NCI-H1417 (cell line): Measurements from ENCODE around the gene RADIL.

Experiments used
- DNase-seq, 3 experiments: peaks; one replicate each; lab custom pipeline; 2025; lab: John Stamatoyannopoulos, UW

Gene RADIL

DNA sequence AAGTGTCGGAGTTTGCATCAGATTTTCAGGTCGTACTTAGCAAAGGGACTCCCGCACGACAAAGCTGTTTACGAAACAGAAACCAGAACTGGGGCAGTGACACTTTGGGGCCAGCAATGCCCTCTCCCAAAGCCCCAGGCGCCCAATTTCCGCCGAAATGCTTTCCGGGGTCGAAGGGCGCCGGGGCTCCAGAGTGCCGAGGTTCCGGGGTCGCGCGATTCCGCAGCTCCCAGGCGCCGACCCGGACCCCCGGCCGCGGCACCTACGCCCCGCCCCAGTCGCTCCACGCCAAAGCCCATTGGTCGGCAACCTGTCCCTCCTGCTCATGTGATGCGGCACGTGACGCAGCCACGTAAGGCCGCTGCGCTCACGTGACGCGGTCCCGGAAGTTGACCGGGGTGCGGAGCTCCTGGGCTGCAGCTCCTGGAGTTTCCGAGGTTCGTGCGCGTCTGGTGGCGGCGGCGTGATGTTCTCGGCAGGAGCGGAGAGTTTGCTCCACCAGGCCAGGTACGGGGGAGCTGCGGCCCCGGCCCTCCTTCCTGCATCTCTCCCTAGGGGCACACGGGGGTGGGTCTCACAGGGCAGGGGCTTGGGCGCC is 108.2 kb downstream of the RADIL start, which contains the start of gene AP5Z1:
Gene AP5Z1 (plus strand): TSS at position 374 of the 598 bp plus-strand sequence. CDS start 93 bp downstream, at position 467.
- peak; percentile 92 to 97 (median 96) for DNase-seq

DNA sequence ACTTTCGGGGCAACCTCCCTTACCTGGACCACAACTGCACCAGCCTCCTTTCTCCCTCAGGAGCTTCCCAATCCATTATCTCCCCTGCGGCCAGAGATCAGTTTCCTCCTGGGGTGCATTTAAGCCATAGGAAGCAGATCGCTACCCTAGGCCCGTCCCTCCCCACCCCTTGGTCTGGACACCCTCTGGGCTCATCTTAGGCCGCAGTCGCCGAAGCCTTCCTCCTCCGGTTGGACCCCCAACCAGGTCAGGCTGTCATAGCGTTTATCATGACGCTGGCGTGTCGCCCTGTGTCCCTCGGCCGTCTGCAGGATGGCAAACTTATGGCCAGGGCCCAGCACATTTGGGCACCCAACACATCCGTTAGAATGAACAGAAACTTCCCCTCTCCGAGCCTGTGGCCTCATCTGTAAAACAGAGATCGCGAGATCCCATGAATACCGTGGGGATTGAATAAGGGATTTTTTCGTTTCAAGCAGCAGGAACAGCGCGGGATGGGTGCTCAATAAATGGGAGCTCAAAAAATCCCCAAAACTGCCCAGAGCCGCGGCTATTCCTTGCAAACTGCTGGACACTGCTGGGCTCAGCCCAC is 108.8 kb downstream of the RADIL start:
- peak in 1 of 3 experiments; percentile 75 for DNase-seq

DNA sequence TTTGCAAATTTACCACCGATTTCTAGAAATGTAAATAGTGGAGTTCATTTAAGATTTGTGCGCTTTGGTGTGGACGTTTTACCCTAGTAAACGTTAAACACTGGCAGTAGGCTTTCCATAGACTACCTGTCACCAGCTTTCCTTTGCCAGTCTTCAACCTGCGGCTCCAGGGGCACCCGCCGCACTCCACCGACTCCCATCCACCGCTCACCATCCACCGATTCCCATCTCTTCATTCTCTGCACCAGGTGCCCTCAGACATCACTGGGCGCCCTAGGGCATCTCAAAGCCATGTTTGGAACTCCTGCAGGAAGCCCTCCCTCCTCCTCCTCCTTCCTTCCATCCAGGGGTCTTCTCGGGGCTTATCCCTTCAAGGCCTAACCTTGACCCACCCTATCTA is 109.5 kb downstream of the RADIL start:
- DNase-seq: no peak

DNA sequence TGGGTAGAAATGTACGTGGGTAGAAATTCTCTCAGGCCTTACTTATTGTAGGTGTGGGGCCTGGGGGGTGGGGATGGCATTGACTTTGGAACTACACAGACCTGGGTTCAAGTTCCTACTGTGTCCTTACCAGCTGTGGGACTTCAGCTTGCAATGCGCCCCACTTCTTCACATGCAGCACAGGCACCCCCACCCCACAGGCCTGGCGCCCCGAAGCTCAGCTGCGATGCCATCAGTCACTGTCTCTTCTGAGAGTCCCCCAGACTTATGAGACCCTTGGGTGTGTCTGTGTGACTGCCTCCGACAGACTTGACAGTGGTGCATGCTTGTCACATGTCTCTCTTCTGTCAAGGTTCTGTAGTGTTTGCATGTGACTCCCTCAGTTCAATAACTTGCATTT is 111.2 kb downstream of the RADIL start:
- DNase-seq: no peak

DNA sequence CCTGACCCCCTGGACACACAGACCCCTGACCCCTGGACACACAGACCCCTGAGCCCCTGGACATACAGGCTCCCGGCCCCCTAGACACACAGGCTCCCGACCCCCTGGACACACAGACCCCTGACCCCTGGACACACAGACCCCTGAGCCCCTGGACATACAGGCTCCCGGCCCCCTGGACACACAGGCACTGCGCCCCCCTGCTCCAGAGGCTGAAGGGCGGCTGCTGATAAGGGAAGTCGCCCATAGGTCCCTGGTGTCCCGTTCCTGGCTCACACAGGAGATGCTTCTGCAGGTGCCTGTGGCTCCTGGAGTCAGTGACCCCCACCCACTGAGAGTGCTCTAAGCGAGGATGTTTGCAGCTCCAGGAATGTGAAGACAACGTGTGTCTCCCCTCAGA is 111.8 kb downstream of the RADIL start:
- DNase-seq: no peak

DNA sequence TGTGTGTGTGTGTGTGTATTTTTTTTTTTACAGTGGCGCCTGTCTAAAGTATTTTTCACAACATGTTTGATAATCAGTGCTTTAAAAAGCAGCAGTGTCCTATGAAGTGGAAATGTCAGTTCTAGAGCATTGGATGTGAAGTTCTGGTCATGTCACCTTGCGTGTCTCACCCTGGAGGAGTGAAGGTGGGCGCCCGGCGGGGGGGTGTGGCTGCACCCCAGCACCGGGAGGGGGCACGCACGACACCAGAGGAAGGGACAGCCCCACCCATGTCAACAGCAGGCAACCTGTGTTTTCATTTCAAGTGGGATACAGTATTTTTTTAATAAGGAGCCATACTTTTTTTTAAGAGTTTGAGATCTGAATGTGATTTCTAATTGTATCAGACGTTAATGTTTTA is 112.6 kb downstream of the RADIL start:
- DNase-seq: no peak

DNA sequence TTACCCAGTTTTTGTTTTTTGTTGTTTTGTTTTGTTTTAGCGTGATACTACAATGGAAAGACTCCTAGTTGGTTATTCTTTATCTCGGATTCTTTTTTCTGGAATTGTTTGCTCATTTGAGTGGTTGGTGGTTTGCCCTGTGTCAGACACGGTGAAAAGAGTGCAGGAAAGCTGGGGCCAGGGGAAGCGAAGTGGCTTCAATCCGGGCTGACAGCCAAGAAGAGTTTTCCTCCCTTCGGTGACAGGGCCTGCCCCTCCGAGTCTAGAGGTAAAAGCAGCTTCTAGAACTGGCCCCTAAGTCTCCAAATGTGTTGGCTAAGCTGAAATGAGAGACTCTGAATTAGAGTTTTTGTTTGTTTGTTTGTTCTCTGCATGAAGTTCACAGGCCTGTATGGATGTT is 113.8 kb downstream of the RADIL start:
- DNase-seq: no peak

DNA sequence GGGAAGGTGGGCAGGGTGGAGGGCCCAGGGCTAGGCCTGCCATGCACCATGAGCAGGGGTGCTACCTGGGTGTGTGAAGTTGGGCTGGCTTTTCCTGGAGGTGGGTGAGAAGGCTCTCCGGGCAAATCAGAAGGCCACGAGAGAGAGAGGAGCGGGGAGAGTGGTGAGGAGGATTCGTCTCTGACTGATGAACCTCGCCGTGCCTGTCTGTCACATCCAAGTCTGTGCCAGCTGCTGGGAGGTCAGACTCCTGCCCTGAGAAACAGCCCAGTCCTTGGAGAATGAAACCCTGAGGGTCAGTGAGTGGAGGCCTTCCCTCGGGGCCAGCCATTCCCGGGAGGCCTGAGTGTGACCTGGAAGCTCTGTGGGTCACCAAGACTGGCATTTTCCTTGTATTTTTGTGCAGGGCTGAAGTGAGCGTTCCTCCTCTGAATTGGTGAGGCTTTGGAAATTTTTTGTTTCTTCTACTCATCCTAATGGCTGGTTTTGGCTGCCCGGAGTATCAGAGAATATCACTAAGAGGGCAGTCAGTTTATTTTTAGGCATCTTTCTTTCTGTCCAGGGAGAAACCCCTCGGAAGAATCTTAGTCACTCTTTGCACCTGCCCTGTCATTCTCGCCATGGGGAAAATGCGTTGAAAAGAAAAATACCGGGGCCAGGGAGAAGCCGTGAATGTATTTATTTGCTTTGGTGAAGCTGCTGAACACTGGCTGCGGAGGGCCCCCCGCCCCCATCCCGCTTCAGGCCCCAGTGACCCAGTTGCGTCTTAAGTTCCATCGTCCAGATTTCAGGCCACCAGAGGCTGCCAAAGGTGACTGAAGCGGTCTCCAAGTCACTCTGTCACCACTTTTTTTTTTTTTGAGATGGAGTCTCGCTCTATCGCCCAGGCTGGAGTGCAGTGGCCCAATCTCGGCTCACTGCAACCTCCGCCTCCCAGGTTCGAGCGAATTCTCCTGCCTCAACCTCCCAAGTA is 114.6 kb downstream of the RADIL start:
- no peak for DNase-seq

DNA sequence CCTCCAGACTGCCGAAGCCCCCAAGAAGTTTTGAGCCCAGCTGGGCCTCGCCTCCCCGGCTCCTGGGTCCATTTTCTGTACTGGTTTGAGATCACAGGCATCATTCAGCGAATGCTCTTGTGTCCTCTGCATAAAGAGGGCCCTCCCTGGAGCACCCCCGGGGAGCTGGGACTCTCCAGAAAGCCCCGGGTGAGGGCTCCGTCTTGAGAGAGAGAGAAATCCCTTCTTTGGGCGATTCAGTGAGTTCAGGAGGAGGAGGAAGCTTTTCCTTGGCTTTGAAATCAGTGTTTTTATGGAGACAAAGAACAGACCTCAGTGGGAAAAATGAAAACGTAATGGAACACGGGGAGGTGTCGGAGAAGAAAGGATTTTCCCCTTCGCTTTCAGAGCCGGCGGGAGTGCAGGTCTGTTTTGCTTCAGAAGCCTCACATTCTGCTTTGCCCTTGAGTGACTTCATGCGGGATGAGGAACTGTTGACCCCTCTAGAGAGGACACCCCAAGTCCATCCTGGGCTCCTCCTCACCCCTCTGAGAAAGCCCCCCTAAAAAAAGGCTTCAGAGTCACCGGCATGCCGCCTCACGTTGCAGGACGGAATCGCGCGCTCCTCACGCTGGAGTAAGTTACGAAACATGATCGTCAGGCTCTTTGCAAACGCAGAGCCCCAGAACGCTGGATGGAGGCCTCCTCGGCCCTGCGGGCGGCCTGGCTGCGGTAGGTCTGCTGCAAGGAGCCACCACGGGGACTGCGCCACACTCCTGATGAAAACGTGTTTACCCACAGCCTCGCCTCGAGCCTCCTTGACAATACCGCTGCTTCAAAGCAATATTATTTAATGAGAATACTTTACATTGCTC is 116.6 kb downstream of the RADIL start:
- no peak for DNase-seq

DNA sequence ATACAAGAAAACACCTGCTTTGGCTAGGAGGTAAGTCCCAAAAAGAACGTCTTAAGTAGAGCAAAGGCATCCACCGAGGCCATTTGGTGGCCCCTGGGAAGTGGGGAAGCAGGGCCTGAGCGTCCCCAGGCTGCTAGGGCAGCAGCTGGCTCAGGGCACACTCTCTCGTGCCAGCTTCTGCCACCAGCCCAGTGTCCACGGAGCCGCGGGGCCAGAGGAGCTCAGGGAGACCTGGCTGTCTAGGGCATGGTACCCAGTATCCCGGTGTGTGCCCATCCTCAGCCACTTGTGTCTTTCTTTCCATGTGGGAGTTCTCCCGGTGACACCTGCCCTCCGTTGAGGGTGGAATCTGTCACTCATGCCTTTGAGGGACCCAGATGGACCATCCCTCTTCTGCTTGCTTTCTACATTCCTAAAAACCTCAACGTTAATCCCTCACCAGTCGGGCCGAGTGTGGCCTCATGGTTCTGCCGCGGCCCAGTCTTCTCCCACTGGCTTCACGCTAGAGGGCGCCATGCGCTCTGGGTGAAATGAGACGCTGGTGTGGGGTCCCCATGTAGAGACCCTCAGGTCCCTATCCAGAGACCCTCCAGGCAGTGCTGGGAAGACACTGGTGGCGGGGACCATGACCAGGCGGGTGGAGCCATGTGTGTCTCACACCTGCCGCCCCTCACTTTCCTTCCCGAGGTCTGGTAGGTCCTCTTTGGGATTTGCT is 117.6 kb downstream of the RADIL start:
- no peak for DNase-seq

DNA sequence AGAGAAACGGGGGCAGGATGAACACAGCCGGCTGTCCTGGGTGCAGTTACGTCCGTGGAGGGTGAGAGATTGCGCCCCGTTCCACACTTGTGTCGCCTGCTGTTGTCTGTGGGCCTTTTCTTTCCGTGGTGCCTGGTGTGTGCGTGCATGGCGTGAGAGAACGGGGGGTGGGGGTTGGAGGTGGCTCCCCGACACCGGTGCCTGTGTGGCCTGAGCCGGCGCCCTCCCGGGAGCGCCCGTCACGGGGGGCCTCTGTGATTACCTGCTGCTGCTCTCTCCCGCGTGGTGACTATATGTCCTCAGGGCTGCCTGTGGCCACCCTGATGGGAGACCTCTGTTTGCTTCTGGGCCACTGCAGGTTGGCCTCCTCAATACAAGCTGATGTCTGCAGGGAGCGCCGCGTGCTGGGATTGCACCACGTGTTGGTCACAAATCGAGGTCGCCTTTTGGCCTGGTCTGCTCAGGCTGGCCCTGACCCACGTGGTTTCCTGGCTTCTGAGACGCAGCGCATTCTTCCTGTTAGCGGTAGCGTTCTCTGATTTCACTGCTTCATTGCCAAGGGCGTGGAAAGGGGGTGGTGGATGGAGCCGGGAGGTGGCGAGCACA is 119.0 kb downstream of the RADIL start:
- DNase-seq: no peak

DNA sequence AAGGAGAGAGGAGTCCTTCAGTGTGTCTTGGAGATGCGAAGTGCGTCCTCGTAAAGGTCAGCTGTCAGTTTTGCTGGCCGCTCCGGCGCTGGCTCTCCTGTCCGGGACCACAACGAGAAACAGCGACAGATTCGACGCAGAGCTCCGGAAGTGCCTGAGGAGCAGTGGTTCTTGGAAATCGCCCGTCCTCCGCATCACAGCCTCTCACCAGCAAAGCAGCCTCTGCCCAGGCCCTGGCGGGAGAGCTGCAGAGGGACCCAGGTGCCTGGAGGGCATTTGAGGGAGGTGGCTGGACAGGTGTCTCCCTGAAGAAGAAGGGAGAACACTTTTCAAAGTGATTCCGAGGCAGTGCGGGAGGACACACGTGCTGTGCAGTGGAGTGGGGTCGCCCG is 119.7 kb downstream of the RADIL start:
- DNase-seq: no peak

DNA sequence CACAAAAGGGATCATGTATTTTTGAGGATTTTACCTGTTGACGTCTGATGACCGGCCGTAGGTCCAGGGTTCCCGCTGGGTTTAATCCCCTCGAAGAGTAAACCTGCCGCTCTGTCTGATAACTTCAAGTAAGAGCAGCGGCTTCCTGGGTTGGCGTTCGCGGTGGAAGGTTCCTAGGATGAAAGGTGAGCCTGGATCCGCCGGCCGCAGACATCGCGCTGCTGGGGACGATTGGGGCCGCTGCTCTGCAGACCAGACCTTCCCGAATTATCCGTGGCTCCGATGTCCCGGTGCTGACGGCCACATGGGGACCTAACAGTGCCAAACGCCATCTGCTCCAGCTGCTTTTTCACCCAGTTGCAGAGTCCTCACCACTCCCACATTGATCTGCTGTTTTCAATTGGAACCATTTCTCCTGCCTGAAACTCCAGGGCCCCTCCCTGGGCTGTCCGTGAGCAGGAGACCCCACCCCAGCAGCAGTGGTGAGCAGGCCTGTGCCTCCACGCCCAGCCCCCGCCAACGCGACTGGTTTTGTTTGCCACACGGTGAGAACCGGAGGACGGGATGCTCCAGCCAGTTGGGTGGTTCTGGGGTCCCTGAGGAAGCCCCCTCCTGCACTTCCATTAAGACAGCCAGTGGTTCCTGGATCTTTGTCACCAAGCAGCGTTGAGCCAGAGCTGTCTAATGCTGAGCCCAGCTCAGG is 120.3 kb downstream of the RADIL start:
- DNase-seq: no peak

DNA sequence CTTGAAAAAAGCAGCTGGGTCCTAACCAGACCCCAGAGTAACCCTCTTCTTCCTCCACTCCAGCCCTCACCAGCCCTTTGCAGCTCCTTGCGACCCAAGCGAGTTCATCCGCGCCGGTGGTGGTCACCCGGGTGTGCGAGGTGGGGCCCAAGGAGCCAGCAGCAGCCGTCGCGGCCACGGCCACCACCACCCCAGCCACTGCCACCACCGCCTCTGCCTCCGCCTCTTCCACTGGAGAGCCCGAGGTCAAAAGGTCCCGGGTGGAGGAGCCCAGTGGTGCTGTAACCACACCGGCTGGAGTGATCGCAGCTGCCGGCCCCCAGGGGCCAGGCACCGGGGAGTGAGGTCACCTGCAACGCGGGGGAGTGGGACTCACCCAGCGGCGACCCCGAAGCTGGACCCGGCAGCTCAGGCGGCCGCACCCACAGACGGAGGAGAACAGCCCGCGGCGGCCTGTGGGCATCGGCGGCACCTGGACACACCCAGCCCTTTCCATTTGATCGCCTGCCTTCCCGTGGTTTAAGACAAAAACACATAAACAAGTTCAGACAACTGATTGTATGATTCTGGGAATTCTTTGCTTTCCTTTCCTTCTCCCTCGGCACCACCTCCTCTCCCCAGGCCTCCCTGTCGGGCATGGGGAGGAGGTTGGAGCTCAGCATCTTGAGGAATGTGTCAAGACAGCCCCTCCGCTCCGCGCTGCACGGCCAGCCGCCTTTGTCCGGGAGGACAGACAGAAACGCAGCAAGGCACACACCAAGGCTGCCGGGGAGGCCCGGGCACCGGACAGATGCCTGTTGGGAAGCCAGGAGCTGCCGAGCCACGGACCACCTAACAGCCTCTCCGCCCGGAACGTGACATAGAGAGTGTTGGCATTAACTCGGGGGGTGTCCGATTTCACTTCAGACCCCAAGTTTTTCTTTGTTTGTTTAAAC is 121.1 kb downstream of the RADIL start:
- no peak for DNase-seq

DNA sequence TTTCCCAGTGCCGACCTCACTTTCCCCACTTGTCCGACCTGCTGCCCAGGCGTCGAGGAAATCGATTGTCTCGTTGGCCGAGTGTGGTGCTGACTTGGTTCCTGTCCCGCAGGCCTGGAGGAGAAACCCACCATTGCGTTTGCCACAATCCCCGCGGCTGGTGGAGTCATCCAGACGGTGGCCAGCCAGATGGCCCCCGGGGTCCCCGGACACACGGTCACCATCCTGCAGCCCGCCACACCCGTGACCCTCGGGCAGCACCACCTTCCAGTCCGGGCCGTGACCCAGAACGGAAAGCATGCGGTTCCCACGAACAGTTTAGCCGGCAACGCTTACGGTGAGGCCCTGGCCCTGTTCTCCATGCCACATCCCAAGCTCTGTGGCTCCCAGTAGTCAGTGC is 122.6 kb downstream of the RADIL start:
- no peak for DNase-seq

DNA sequence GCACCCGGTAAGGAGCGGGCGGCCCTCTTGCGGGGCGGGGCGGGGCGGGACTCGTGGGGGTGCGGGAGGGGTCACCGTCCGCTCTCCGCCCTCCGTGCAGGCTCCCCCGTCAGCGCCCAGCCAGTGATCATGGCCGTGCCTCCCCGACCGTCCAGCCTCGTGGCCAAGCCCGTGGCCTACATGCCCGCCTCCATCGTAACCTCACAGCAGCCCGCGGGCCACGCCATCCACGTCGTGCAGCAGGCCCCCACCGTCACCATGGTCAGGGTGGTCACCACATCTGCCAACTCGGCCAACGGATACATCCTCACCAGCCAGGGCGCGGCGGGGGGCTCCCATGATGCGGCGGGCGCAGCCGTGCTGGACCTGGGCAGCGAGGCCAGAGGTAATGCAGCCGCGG is 124.3 kb downstream of the RADIL start:
- DNase-seq: no peak

DNA sequence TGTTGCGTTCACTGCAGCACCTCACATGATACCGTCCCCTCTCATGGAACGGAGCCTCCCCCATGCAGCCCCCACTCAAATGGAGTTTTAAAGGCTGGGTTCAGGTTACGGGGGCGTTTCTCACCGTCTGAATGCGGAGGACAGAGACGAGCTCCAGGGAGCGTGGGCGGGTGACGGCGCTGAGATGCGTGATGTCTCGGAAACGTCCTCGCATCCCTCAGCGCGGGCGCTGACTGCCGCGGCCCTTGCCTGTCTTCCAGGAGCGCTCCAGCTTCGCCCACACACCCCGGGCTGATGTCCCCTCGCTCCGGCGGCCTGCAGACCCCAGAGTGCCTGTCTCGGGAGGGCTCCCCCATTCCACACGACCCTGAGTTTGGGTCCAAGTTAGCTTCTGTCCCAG is 124.7 kb downstream of the RADIL start:
- no peak for DNase-seq

DNA sequence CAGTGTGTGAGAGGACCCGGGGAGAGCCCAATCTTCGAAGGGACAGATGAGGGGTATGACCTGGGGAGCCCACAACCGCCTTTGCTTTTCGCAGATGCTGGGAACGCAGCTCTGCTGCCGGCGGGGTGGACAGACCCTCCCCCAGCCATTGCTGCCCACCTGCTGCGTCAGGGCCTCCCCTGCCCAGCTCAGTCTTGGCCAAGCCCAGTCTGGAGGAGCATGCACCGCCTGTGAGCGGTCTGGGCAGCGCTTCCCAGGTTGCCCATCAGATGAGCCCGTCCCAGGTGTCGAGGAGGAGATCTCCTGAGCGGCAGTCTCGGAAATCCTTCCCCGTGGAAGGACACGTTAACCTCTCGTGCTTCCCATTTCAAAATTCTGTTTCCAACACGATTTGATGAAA is 125.4 kb downstream of the RADIL start:
- no peak for DNase-seq

DNA sequence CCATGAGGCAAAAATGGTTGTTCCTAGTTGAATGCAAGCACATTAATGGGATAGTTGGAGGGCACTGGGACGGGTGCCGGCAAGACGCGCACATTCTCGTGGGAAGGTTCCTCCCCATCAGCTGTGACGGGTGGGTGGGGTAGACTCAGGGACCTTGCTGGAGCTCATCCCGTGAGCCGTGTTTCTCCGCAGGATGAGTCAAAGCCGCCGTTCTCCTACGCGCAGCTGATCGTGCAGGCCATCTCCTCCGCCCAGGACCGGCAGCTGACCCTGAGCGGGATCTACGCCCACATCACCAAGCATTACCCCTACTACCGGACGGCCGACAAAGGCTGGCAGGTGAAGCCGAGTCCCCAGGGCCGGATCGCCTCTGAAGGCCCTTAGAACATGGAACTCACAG is 128.5 kb downstream of the RADIL start:
- no peak for DNase-seq
